GM19397 (cell line): Measurements from ENCODE around the gene KTN1.

Source experiments
- ATAC-seq: cut with Tn5 transposase; IDR thresholded peaks from one replicate; pipeline ENCODE4 v1.9.1; 2021; ENCODE audit warnings: mild to moderate bottlenecking, moderate library complexity; ENCODE audit not compliant: unreplicated experiment

KTN1 gene

GRCh38 chr14:55706893-55707292, 126.9 kb downstream of the KTN1 start:
- no peak for ATAC-seq

- ATAC-seq = no peak
Measured at GRCh38 chr14:55707365-55707804, 127.4 kb downstream of the KTN1 start.

- no peak for ATAC-seq
Measured at GRCh38 chr14:55710506-55711041, 130.6 kb downstream of the KTN1 start.

GRCh38 chr14:55711175-55711811, 131.3 kb downstream of the KTN1 start:
- no peak for ATAC-seq

- no peak for ATAC-seq
Measured at GRCh38 chr14:55712491-55712890, 132.5 kb downstream of the KTN1 start.

- ATAC-seq = no peak
Measured at GRCh38 chr14:55713486-55713885, 133.5 kb downstream of the KTN1 start.

GRCh38 chr14:55715889-55716288, 135.9 kb downstream of the KTN1 start:
- ATAC-seq = no peak

- no peak for ATAC-seq
Measured at GRCh38 chr14:55717621-55718020, 137.6 kb downstream of the KTN1 start.

GRCh38 chr14:55718551-55718950, 138.5 kb downstream of the KTN1 start:
- ATAC-seq = no peak

GRCh38 chr14:55720796-55721195, 140.8 kb downstream of the KTN1 start:
- no peak for ATAC-seq

- no peak for ATAC-seq
Measured at GRCh38 chr14:55721353-55721752, 141.3 kb downstream of the KTN1 start.

GRCh38 chr14:55722054-55722453, 142.0 kb downstream of the KTN1 start:
- no peak for ATAC-seq

GRCh38 chr14:55724736-55725135, 144.7 kb downstream of the KTN1 start:
- no peak for ATAC-seq

GRCh38 chr14:55730592-55731310, 150.7 kb downstream of the KTN1 start:
- ATAC-seq = no peak

- no peak for ATAC-seq
Measured at GRCh38 chr14:55731311-55731872, 151.4 kb downstream of the KTN1 start.

- ATAC-seq = no peak
Measured at GRCh38 chr14:55731881-55732498, 152.0 kb downstream of the KTN1 start.

GRCh38 chr14:55733599-55733998, 153.6 kb downstream of the KTN1 start:
- ATAC-seq = no peak
